ENCODE measurements around the gene CBFA2T2. TPM values are rescaled to one million over a fixed set of nuclear protein-coding genes. Genes with fewer than 3 reads are reported as not detected.
"Not testable (repeated sequence)": the region's sequence is repeated elsewhere in the genome, so short reads cannot be mapped to it uniquely, and the experiment has no call there.

CBFA2T2 gene
- total RNA-seq (2021) (13.1 and 15.2 TPM in 2 replicates), Bru-seq, nascent RNA (percentile 71 among the genes with signal in this experiment), BruChase-seq, experiment 1, labeled RNA remaining after a 2-hour chase (percentile 71 among the genes with signal in this experiment), BruChase-seq, experiment 2, labeled RNA remaining after a 6-hour chase (percentile 80 among the genes with signal in this experiment)
- long read RNA-seq, full-length matches to known transcripts, result 8 of 43 reads
- long read RNA-seq, partial matches to known transcripts, result 6 of 43 reads
- long read RNA-seq, other reads (novel, unspliced or antisense), result 29 of 43 reads

GRCh38 chr20:33490023-33490933 lies at the start of gene CBFA2T2:
Gene CBFA2T2 (plus strand): TSS chr20:33490096. CDS start chr20:33490268, 172 bp downstream.
- no peak for DNase-seq (ENCODE audit: low spot score)
- no peaks in the 10 kb centered on the region for H3K9me3 ChIP-seq (ENCODE audit: low read depth, low read length, poor library complexity, severe bottlenecking)
- H3K27ac ChIP-seq (ENCODE audit: low read depth, low read length, poor library complexity, severe bottlenecking), result peak within 1 kb of the TSS; percentile 85
- CTCF ChIA-PET, result interaction anchor here (0.6 kb wide), 1 partner anchor 1007 kb away, joined by 3 read pairs; no protein-coding TSS in a partner anchor
- no peak for TF ChIP-seq CTCF (conservative IDR thresholded peaks at IDR 0.05; ENCODE audit: low read depth, low read length)
- no peak for TF ChIP-seq EZH2 (IDR thresholded peaks at IDR 0.05; ENCODE audit: borderline replicate concordance, low read depth, low read length, poor library complexity, severe bottlenecking)
- no TSS peak for BruUV-seq (replicated peaks)
- intact Hi-C loops (cut with micrococcal nuclease; ENCODE audit: unreplicated experiment), result no loop called here
- H3K4me3 ChIP-seq (ENCODE audit: low read depth, low read length, poor library complexity, severe bottlenecking), result peak within 1 kb of the TSS; percentile 93
- POLR2A ChIA-PET (ENCODE audit: low non-redundant PET), result interaction anchor here (0.7 to 1.1 kb wide), 3 partner anchors 9 to 149 kb away, joined by 3 read pairs; no protein-coding TSS in a partner anchor
- peaks cover 6% of the 10 kb centered on the region for H3K4me1 ChIP-seq (ENCODE audit: insufficient read depth, low read length, poor library complexity, severe bottlenecking)
- no peaks in the 10 kb centered on the region for H3K27me3 ChIP-seq (replicated peaks; ENCODE audit: insufficient read depth, low read depth, low read length, poor library complexity)
- H3K36me3 ChIP-seq (ENCODE audit: insufficient read depth, low read length, poor library complexity, severe bottlenecking), result no peaks in the 10 kb centered on the region

GRCh38 chr20:33440562-33440961 lies 49.3 kb upstream of the CBFA2T2 start:
- BruUV-seq (replicated peaks); DNase-seq (ENCODE audit: low spot score); intact Hi-C loops (cut with micrococcal nuclease; ENCODE audit: unreplicated experiment); POLR2A ChIA-PET (ENCODE audit: low non-redundant PET); CTCF ChIA-PET; H3K4me3 ChIP-seq (ENCODE audit: low read depth, low read length, poor library complexity, severe bottlenecking); H3K27ac ChIP-seq (ENCODE audit: low read depth, low read length, poor library complexity, severe bottlenecking); H3K36me3 ChIP-seq (ENCODE audit: insufficient read depth, low read length, poor library complexity, severe bottlenecking); H3K9me3 ChIP-seq (ENCODE audit: low read depth, low read length, poor library complexity, severe bottlenecking); H3K27me3 ChIP-seq (replicated peaks; ENCODE audit: insufficient read depth, low read depth, low read length, poor library complexity): not testable (repeated sequence)
- peaks cover 12% of the 10 kb centered on the region for H3K4me1 ChIP-seq (ENCODE audit: insufficient read depth, low read length, poor library complexity, severe bottlenecking)

- no peaks in the 10 kb centered on the region for H3K27me3 ChIP-seq (replicated peaks; ENCODE audit: insufficient read depth, low read depth, low read length, poor library complexity)
- peaks cover 12% of the 10 kb centered on the region for H3K4me1 ChIP-seq (ENCODE audit: insufficient read depth, low read length, poor library complexity, severe bottlenecking)
- no peak for DNase-seq (ENCODE audit: low spot score)
- CTCF ChIA-PET, result no interaction called here
- TF ChIP-seq EZH2 (IDR thresholded peaks at IDR 0.05; ENCODE audit: borderline replicate concordance, low read depth, low read length, poor library complexity, severe bottlenecking) (no peak), CTCF (conservative IDR thresholded peaks at IDR 0.05; ENCODE audit: low read depth, low read length) (no peak)
- BruUV-seq (replicated peaks), result no TSS peak
- no peaks in the 10 kb centered on the region for H3K36me3 ChIP-seq (ENCODE audit: insufficient read depth, low read length, poor library complexity, severe bottlenecking)
- no peak overlapping the region for H3K27ac ChIP-seq (ENCODE audit: low read depth, low read length, poor library complexity, severe bottlenecking)
- intact Hi-C loops (cut with micrococcal nuclease; ENCODE audit: unreplicated experiment), result no loop called here
- no peak overlapping the region for H3K4me3 ChIP-seq (ENCODE audit: low read depth, low read length, poor library complexity, severe bottlenecking)
- H3K9me3 ChIP-seq (ENCODE audit: low read depth, low read length, poor library complexity, severe bottlenecking), result no peaks in the 10 kb centered on the region
- POLR2A ChIA-PET (ENCODE audit: low non-redundant PET), result no interaction called here
Observed at GRCh38 chr20:33441142-33441955, 48.5 kb upstream of the CBFA2T2 start.

Measured in A673 (cell line).